ENCODE measurements around the gene LRRFIP1.
"Not testable (repeated sequence)": the region's sequence is repeated elsewhere in the genome, so short reads cannot be mapped to it uniquely, and the experiment has no call there.

The LRRFIP1 gene

DNA sequence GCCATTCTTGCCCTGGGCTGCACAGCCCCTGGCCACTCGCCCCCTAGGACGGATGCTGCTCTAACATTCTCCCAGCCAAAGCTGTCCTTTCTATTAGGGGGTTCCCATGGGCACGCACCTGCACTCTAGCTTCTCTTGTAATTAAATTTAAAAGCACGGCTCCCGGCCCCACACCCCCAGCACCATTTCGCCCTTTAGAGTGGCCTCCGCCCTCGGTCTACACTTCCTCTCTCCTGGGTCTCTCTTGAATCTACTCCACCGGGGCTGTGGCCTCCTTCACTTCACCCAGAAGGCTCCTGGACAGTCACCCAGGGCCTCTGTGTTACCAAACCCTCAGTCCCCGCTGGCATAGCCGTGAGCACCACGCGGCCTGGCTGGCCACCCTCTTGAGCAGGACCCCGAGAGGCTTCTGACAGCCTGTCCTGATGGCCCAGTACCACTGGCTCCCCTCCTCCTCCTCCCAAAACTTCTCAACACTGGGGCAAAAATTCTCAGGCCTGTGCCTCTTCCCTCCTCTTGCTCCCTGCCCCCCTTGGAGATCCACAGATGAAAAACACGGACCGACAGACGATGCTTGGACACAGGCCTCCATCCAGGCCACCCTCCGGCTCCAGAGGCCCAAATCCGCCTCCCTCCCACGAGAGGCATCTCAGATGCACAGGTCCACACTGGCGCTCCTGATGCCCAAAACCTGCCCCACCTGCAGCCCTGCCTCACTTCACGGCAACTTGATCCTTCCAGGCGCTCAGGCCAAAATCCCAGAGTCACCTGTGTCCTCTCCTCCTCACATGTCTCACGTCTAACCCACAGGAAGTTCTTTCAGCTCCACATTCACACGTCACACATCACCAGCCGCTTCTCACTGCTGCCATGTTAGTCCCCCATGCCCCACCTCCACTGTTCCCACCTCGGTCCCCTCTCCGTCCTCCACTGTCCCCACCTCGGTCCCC lies 29.9 kb upstream of the LRRFIP1 start:
- DNase-seq: no peak

DNA sequence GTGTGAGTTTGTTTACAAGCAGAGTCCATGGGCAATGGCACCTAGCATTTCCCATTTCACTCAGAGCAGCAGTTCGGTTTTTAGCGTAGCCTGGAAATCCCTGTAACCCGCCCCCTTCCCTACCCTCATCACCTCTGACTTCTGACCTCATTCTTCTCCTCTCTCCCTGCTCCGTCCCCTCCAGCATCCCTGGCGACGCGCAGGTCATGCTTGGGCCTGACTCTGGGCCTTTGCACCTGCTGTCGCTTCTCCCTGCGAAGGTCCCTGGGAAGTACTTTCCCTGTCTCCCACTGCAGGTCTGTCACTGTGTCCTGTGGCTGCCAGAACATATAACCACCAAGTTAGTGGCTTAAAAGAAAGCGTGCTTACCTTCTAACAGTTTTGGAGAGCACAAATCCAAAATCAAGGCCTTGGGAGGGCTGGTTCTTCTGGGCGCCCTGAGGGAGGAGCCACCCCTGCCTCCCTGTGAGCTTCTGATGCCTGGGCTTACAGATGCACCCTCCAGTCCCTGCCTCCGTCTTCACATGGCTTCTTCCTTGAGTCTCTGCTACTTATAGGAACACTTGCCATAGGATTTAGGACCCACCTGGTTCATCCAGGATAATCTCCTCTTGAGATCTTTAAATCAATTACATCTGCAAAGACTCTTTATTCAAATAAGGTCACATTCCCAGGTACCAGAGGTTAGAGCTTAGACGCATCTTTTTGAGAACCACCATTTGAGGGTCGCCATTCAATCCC lies 28.7 kb upstream of the LRRFIP1 start:
- no peak for DNase-seq

DNA sequence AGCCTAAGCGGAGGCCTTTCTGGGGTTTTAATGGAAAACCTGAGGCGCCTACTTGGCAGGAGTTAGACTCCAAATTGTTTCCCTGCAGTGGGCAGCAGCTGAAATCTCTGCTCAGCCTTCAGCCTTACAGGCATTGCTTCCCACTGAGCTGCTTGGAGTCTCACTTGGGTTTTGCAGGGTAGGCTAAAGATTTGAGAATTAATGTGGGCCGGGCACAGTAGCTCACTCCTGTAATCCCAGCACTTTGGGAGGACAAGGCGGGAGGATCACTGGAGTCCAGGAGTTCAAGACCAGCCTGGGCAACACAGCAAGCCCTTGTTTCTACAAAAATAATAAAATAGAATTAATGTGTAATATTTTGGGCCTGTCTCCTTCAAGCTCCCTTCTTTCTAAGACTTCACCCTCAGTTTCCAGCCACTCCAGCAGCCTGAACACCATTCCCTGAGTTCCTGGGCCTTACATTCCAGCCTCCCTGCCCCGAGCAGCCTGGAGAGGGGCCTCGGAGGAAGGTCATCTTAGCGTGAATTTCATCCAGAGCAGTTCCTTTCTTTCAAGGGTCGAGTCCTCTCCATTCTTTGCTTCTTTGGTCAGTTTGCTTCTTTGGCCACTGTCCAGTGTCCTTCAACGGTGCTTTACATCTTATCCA lies 27.8 kb upstream of the LRRFIP1 start:
- DNase-seq: no peak

DNA sequence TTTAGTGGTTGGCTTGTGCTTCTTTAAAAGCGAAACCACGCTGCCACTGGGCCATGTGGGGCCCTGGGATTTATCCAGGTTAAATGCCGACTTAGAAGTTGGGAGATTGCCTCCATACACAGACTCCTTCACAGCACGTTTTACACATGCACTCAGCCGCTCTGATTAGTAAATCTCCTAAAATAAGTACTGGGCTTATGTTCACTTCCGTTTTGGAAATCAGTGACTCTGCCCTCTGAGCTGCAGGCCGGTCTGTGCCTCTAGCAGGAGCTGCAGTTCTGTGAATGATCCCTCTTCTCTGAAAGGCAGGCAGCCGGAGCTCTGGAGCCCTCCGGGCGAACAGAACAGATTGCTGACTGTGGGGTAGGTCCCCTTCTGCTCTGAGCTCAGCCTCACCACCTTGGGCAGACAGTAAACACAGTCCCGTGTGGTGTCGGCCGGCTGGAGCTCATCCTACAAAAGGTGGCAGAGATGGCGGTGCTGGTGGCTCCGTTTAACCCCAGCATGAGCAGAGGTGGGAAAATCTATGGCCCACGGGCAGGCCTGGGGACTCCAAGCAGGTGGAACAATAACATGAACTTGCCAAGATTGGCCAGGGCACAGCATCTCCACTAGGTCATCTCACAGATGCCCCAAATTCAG lies 27.1 kb upstream of the LRRFIP1 start:
- DNase-seq: no peak

DNA sequence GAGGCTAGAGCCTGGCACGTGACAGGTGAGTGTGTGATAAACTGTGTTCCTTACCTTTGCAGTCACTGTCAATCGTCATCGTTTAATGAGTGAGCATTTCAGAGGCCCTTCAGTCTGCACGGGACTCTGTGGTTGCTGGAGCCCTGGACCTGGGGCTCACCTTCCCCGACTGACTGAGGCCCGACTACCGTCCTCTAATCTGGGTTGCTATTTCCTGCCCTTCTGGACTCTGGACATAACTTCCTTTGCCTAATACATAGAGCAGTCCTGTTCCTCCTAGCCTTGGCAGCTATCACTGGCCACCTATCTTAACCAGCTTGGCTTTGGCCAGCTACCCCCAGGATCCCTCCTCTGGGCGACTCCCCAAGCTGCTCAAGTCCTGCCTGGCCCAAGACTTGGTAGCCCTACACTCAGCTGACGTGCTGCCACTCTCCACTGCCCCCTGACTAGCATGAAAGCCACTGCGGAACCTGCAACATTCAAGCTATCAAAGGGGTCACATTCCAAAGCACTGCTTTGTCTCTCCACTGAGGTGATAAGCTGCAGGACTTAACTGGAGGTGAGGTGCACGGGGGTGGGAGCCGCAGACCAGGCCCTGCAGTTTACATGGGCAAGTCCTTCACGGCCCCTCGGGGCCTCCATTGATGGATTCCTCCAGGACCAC lies 25.8 kb upstream of the LRRFIP1 start:
- DNase-seq: no peak

DNA sequence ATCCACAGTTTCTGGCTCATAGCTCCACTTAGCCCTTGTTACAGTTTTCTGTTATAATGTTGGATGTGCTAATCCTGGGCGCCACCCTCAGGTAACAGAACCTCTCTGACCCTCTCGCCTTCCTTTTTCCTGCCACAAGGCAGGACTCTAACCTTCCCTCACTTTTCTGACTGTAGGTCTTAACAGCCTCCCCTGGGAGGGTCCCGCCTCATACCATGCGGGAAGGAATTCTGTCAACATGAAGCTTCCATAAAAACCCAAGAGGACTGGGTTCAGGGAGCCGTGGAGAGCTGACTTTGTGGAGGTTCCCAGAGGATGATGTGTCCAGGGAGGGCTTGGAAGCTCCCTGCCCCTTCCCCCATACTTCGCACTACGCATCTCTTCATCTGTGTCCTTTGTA lies 25.0 kb upstream of the LRRFIP1 start:
- DNase-seq: no peak

DNA sequence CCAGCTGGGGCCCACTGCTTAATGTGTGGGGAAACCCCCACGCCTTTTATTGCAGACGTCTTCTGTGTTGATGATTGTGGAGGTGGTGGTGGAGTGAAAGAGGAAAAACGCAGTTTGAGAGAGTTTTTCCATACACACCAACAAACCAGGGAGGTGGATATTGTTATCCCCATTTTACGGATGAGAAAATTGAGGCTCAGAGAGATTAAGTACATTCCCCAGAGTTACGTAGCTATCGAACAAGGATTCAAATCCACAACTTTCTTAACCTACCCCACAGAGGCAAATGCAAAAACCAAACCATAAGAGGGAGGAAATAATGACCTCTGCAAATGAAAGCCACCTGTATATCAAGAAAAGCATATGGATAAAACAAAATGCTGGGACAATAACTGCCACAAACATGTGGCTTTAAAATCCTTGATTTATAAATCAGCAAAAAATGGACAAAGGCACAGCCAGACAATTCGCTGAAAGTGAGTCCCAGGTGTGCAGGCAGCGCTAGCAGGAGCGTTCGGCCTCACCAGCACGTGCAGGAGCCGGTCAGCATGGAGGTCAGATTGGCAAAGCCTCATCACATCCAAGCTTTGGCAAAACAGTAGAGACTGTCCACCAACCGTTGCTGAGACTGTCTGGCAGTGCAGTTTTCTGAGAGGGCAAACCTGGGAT lies 24.2 kb upstream of the LRRFIP1 start:
- no peak for DNase-seq

DNA sequence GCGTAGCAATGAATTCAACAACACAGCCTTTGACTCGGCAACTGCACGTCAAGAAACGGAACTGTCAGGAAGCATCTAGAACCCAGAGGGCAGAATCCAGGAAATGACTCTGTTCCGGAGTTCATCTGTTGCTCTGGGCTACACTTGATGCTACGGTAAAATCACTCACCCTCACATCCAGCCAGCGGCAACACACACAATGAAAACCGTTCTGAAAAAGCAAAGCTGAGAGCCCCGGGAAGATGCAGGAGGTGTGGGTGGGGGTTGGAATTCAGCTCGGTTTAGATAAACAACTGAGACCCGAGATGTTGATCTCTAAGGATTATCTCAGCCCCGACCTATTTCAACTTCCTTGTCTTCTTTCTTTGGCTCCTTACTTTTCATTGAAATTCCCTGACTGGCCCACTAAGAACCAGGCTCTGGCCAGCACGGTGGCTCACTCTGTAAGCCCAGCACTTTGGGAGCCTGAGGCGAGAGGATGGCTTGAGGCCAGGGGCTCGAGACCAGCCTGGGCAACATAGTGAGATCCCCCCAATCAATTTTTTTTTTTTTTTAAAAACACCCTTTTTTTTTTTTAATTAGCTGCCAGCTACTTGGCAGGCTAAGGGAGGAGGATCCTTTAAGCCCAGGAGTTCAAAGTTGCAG lies 23.5 kb upstream of the LRRFIP1 start:
- no peak for DNase-seq

DNA sequence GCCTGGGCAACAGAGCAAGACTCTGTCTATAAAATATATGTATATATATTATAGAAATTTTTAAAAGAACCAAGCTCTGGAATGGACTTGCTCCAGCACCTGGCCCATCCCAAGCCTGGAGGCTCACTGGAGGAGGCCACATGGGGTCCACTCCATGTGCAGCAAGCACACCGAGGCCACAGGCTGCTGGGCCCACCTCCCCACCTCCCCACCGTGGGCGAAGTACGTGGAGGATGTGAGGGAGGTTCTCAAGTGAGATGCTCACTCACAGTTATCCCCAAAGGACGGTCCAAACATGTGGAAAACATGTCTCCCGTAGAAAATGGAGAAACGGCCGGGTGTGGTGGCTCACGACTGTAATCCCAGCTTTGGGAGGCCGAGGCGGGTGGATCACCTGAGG lies 23.0 kb upstream of the LRRFIP1 start:
- no peak for DNase-seq

DNA sequence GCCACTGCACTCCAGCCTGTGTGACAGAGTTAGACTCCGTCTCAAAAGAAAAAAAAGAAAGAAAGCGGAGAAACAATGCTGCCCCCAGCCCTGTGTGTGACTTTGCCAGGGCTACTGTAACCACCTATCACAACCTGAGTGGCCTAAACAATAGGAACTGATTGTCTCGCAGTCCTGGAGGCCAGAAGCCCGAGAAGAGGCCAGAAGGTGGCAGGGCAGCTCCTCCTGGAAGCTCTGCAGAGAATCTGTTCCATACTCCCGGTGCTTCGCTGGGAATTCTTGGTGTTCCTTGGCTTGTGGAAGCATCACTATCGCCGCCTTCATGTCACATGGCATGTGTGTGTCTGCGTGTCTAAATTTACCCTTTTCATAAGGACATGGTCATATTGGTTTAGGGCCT lies 22.4 kb upstream of the LRRFIP1 start:
- DNase-seq: no peak

DNA sequence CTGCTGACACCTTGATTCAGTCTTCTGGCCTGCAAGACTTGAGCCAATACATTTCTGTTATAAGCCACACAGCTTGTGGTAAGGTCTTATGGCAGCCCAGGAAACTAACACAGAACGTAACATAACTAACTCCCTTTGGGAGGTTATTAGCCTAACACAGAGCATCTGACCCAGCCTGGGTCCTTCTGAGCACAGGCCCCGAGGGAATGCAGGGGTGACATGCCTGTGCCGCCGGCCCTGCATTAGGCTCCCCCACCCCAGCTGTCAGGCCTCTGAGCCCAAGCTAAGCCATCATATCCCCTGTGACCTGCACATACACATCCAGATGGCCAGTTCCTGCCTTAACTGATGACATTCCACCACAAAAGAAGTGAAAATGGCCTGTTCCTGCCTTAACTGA lies 20.9 kb upstream of the LRRFIP1 start:
- not testable (repeated sequence) for DNase-seq

DNA sequence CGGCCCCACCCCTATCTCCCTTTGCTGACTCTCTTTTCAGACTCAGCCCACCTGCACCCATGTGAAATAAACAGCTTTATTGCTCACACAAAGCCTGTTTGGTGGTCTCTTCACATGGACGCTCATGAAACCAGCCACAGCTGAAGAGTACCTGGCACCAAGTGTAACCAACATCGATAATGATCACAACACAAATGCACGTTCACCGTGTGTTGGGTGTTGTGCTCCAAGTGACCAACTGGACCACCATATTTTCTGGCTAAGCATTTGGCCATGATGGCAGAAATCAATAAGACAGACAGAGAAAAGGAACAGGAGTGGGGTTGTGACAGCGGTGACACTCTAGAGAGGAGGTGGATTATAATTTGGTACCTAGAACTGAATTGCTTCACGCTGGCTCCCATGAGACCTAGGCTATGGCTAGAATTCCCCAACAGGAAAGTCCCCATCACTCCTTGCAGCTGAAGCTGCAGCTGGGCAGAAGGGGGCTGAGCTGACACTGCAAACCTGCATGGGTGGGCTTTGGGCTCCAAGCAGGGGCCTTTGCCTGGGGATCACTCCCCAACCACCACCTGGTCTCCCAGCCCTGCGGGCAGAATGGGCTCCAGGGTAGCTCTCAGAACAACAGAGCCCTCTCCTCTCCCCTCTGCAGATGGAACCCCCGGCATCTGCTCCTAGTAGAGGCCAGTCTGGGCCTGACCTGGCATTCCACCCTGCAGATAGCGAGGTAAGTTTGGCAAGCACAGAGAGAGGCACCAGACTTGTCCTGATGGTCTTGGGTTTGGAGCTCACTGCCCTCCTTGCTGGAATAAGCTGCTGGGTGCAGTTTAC lies 14.6 kb upstream of the LRRFIP1 start:
- no peak for DNase-seq

DNA sequence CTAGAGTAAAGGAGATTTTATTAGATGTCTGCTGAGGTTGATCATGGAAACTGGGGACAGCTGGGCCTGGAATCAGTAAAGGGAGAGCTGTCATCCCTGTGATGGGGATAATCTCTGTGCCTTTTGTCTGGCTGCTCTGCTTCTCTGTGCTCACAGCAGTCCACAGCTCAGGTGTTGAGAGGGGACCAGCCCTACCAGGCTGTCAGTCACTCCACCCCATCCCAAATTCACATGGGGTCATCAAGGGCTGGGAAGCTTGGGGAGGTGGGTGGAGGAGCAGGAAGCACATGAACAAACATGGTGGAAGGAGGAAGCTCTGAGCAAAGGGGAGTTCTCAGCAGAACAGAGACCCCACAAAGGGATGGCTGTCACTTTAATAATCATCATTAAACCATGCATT lies 13.7 kb upstream of the LRRFIP1 start:
- no peak for DNase-seq

DNA sequence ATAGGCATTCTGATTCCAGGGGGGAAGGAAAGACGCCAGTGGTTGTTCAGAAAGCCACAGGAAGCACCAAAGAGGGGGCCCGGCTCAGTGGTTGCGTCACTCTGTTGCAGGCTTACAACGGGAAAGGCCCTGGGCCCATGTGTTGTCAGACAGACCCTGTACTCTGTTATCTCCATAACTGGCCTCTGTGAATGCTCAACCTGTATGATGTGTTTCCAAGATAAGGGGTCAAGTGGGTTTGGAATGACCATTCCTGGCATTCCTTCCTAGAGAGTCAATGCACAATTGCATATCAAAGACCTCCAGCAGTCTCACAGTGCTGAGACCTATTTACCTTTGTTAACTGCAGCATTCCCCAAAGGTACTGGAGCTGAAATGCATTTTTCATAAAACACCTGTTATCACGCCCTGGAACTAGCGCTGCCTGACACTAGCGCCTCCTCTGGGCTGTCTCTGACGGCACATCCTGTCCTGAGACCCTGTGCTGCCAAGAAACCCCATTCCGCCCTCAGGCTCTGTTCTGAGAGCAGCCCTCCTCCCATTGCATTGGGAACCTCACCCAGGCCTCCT lies 13.2 kb upstream of the LRRFIP1 start:
- DNase-seq: no peak

DNA sequence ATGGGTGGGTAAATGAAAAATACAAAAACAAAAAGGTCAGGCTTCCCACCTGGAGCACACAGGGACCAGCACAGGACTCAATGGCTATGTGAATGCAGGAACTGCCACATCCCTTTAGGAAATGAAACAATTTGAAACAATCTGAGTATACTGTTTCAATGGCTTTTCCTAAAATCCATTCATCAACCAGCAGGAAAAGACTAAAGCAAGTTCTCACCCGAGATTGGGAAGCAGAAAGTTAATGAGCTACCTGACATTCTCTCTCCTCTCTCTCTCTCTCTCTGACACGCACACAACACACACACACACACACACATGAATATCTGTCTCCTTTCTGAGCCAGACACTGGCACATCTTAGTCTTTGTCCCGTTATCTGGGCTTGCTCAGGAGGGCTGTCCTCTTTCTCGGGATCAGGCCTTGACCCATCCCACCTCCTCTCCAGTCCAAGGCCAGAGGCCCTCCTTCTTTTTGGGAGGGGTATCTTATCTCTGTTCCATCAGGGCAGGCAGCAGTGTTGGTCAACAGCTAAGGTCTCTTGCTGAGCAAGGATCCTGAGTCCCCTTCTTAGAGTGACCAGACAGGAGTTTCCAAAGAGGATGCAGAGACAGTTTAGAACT lies 11.6 kb upstream of the LRRFIP1 start:
- no peak for DNase-seq

DNA sequence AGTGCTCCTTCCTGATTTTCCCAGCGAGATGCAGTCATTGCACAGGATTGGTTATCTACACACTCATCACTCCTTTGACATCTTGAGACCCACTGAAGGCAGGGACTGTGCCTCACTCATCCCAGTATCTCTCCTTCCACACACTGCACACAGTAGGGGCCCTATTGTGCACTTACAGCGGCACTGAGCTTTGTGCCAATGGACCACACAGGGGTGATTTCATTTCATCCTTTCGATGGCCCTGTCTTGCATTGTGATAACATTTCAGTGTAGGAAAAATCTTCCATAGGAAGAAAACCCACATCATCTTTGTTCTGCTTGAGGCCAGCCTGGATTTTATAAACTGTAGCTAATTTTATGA lies 11.0 kb upstream of the LRRFIP1 start:
- DNase-seq: no peak

DNA sequence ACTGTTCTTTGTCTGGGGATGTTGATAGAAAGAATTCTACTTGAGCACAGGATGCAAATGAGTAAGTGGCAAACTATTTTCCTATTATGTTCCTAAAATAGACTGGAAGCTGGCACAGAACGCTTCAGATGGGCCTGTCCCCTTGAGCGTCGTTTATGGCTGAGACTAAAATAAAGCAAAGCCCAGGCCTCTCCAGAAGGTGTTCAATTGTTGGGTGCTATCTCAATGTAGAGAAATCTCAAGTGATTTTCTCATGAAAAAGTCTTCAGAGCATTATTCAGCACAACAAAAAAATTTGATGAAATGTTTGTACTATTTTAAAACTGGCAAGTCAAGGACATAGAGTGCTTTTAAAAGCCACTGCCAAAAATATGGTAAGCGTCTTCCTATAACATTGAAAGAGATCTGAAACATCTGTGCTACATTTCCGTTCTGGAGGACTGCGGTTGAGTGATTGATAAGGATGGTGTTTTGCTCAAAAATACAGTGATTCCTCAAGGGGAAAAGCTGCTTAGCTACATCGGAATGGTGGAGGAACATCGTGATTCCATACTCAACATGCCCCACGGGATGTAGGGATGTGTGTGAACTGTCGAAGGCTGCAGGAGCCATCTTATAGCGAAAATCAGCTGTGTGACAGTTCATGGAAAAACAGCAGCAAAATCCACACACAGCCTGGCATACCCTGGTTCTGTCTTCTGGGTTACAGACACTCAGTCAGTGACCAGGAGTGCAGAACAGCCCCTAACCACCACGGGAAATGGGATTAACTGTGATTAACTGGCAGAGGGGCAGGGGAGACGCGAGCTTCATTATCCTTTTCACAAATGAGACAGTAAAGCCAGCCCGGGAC lies 10.4 kb upstream of the LRRFIP1 start:
- no peak for DNase-seq

DNA sequence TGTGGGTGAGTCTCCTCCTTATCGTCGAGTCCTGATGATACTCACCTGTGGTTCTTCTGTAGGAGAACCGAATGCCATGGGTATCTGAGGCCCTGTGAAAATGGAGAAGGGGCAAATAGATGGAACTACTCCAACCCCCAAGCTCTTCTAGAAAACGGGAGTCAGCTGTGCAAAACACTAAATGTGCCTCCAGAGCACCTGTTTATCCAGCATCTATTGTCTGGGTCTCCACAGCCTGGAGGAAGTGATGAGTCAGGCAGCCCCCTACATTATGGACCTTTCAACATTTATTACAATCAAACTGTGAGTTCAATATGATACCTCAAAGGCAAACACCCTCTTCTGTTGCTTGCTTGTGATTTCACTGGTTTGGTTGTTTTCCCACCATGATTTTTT lies 9.8 kb upstream of the LRRFIP1 start:
- no peak for DNase-seq

DNA sequence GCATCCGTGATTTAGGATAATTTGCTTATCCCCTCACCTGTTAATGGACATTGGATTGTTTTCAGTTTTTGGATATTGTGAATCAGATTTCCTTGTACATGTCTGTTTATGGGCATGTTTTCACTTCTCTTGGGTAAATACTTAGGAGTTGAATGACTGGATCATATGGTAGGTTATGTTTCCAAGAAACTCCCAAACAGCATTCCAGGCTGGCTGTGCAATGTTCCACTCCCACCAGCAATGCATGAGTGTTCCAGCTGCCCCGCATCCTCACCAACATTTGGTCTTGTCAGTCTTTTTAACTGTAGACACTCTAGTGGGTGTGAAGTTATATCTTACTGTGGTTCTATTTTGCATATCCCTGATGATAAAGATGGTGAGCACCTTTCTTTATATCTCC lies 8.9 kb upstream of the LRRFIP1 start:
- no peak for DNase-seq

Data from activated gamma-delta T cell (primary cell).